HK-2 (cell line): ENCODE data around the gene WFDC10A.
A peak's percentile ranks its signal among the peaks of the same experiment; 100 is the strongest.
"Not testable (repeated sequence)": the region's sequence is repeated elsewhere in the genome, so short reads cannot be mapped to it uniquely, and the experiment has no call there.

Source experiments
- DNase-seq: peaks from one replicate; pipeline ENCODE4 v3.0.0-alpha.2; 2018; ENCODE audit not compliant: unreplicated experiment

Gene WFDC10A

DNA sequence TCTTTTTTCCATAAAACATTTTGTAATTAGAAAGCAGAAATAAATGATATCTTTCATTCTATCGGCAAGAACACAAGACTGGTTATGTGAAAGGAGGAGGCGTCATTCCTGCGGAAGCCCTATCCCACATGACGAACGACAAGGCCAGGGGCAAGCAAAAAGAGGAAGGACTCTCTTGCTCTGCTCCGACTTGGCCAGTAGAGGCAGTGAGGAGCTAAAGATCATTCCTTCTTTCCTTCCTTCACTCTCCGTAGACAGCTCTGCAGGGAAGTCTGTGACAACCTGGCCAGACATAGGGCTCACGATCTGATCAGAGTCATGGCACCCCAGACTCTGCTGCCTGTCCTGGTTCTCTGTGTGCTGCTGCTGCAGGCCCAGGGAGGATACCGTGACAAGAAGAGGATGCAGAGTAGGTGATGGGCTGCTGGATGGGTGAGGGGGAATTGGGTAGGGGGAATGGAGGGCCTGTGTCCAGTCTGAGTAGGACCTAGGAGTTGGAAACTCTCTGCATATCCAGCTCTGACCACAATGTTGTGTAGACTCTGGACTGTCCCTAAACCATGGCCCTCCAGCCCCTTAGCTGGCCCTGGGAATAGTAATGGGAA is at the start of gene WFDC10A:
WFDC10A (plus strand) TSS at position 244 of the 605 bp plus-strand sequence; CDS start at position 319, 75 bp downstream.
- DNase-seq, result peak; percentile 38

DNA sequence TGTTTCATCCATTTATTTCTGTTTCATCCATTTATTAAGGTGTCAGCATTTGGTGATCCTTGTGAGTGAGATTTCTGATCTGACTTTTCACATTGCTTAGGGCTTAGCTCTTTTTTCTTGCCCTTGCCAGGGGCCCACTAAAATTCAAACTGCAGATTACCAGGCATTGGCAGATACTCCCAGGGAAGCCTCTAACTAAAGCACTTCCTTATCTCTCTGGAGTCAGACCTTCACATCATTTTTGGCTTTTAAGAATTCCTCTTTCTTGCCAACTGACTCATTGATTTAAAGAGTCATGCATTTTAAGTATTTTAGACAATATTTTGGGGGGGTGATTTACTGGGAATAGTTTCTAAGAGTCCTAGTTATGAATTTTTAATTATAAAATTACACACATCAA is 47.8 kb upstream of the WFDC10A start:
- DNase-seq, result no peak

DNA sequence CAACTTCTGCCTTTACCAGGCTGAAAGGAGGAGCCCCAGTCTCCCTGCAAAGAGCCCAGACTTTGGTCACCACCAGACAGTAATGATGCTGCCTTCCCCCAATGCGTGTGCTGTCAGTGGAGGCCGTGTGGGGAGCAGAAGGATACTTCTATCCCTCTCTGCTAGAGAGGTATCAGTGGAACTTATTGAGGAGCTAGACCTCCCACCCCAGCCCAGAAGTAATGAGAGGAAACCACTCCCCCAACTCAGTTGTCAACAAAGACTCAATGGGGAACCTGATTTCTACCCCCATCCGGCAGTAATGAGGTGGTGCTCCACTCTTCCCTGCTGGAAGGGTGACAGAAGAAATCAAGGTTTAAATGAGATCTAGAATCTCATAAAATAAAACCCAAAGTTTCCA is 46.0 kb upstream of the WFDC10A start:
- DNase-seq, result no peak

DNA sequence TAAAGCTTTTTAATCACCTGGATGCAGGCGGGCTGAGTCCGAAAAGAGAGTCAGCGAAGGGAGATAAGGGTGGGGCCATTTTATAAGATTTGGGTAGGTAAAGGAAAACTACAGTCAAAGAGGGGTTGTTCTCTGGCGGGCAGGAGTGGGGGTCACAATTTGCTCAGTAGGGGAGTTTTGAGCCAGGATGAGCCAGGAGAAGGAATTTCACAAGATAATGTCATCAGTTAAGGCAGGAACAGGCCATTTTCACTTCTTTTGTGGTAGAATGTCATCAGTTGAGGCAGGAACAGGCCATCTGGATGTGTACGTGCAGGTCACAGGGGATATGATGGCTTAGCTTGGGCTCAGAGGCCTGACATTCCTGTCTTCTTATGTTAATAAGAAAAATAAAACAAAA is 45.2 kb upstream of the WFDC10A start:
- not testable (repeated sequence) for DNase-seq

DNA sequence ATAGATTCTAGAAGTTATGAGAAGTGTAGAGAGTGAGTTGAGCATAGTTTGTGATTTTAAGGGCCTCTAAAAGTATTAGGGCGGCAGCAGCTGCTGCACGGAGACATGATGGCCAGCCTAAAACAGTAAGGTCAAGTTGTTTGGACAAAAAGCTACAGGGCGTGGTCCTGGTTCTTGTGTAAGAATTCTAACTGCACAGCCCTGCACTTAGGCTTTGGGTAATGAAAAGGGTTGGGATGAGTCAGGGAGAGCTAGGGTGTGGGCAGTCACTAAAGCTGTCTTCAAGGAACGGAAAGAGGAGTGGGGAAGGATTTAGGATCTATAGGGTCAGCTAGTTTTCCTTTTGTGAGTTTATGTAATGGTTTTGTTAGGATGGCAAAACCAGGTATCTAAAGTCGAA is 43.6 kb upstream of the WFDC10A start:
- not testable (repeated sequence) for DNase-seq

DNA sequence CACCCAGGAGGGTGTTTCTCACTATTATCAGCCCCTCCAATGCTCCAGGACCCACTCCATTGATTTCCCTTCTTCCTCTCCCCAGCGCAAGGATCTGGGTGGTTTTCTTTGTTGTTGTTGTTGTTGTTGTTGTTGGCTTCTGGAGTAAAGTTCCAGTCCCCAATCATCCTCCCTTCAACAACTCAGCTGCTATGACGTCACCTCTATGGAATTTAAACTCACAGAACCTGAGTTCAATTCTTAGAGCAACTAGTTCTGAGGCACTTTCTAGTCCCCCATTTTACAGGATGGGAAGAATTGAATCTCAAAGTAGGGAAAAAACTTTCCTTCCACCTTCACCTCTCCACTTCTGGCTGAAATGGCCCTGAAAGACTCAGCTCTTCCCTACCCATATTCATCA is 40.7 kb upstream of the WFDC10A start:
- DNase-seq, result no peak

DNA sequence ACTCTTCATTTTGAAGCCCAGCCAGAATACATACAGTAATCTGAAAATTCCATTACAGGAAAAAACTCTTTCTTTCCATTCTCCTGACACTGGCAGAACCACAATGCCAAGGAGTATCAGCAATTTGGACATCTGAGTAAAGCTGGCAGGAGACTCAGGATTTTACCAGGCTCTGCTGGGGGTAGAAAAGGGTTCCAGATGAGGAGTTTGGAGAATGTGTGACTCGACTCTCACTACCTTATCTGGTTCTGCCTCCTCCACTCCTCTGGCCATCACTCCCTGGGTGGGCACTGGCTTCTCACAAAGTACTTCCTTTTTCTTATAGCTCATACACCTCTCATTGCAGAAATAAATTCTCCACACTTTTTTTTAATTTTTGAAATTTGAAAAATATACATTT is 39.8 kb upstream of the WFDC10A start:
- no peak for DNase-seq

DNA sequence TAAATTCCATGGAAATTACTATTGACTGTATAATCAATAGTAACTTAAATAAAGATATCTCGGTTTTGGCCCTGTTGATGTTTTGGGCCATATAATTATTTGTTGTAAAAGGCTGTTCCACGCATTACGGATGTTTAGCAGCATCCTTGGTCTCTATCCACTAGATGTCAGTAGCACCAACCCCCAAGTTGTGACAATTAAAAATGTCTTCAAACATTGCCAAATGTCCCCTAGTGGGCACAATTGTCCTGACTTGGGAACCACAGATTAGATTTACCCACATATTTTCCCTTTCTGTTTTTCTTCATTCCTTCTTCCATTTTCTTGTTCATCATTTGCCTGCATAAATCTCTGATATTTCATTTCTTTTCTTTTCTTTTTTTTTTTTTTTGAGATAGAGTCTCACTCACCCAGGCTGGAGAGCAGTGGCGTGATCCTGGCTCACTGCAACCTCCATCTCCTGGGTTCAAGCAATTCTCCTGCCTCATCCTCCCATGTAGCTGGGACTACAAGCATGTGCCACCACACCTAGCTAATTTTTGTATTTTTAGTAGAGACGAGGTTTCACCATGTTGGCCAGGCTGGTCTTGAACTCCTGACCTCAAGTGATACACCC is 36.9 kb upstream of the WFDC10A start:
- no peak for DNase-seq

DNA sequence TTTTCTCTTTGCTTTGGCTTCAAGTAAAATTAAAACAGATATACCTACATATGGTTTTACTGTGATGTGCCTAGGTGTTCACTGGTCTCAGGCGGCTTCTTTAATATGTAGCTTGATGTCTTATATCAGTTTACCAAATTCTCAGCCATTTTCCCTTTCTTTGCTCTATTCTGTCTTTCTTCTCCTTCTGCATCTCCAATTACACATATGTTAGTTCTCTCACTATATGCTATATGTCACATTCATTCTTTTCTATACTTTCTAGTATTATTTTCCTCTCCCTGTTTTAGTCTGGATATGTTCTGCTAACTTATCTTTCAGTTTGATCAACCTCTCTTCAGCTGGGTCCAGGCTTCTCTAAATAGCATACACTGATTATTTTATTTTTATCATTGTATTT is 36.0 kb upstream of the WFDC10A start:
- no peak for DNase-seq

DNA sequence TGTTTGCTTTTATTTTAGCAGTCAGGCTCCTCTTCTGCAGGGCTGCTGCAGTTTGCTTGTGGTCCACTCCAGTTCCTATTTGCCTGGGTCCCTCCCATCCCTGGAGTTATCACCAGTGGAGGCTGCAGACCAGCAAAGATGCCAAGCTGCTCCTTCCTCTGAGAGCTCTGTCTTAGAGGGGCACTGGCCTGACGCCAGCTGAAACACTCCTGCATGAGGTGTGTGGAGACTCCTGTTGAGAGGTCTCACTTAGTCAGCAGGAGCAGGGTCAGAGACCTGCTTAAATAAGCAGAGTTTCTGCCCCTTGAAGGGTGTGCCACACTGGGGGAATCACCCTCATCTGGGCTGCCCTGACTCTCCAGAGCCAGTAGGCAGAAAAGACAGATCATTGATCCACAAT is 34.3 kb upstream of the WFDC10A start:
- DNase-seq, result no peak

DNA sequence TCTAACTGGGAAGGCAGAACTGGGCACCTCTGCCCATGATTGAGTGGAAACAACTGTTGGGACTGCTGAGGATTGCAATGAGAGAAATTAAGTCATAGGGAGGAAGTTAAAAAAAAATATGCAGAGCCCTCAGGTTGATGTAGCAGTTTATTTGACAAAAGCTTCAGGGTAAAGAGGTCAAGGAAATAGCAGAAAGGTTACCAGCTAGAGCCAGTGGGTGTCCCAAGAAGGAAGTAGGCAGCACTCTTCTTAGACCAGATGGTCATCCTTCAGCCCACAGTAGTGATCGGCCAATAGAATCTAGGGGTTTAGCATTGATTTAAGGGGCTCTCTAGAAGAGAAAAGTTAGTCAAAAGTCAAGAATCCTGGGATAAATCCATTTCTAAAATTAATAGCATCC is 21.7 kb upstream of the WFDC10A start:
- no peak for DNase-seq

DNA sequence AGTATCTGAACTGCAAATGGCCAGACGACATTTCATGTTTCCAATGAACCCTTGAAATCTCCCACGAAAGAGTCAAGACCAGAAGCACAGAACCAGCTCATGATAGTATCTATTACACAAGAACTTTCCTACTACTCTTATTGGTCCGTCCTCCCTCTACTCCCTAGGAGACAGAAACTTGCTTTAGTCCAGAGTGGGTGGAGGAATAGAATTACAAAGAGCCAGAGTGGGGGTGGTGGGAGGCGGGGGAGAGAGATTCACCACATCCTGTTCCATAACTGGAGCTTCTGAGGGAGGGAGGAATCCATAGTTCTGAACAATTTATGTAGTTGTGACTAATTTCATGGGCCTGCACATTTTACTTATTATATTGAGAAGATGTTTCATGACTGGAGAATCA is 18.5 kb upstream of the WFDC10A start:
- DNase-seq, result peak; percentile 17

DNA sequence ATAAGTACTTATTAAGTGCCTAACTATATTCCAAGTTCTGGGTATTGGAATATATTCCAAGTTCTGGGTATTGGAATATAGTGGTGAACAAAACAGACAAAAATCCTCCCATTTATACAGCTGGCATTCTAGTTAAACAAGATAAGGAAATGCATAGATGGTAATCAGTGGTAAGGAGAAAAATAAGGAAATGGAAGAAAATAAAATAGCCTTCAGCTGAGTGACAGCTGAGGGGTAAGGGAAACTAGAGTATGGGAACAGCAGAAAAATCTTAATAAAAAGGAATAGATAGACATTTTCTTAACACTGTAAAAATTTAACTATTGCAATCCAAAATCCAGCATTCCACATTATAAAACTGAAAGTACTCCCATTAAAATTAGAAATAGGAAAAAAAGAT is 17.2 kb upstream of the WFDC10A start:
- no peak for DNase-seq

DNA sequence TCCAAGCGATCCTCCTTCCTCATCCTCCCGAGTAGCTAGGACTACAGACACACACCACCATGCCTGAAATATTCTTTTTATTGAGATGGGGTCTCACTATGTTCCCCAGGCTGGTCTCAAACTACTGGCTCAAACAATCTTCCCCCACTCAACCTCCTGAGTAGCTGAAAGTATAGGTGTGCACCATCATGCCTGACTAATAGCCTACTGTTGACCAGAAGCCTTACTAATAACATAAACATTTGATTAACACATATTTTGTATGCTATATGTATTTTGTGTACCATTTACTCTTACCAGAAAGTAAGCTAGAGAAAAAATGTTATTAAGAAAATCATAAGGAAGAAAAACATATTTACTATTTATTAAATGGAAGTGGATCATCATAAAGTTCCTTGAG is 11.9 kb upstream of the WFDC10A start:
- no peak for DNase-seq

DNA sequence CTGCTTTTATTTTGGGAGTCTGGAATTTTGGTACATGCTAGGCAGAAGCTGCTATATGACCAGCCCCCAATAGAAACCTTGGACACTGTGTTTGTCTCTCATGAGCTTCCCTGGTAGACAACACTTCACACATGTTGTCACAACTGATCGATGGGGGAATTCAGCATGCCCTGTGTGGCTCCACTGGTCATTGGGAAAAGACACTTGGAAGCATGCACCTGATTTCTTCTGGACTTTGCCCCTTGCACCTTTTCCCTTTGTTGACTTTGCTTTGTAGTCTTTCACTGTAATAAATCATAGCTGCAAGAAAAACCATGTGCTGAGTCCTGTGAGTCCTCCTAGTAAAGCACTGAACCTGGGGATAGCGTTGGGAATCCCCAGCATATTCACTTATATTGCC is 7.9 kb upstream of the WFDC10A start:
- no peak for DNase-seq

DNA sequence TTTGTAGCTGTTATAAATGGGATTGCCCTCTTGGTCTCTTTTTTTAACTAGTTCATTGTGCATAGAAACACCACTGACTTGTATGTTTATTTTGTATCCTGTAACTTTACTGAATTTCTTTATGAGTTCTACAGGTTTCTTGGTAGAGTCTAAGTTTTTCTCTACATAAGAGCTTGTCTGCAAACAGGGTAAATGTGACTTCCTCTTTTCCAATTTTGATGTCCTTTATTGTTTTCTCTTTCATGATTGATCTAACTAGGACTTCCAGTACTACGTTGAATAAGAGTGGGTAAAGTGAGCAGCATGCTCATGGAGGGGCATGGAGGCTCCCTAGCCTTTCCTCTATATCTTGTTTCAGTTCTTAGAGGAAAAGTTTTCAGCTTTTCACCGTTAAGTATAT is 3.0 kb upstream of the WFDC10A start:
- DNase-seq, result no peak

DNA sequence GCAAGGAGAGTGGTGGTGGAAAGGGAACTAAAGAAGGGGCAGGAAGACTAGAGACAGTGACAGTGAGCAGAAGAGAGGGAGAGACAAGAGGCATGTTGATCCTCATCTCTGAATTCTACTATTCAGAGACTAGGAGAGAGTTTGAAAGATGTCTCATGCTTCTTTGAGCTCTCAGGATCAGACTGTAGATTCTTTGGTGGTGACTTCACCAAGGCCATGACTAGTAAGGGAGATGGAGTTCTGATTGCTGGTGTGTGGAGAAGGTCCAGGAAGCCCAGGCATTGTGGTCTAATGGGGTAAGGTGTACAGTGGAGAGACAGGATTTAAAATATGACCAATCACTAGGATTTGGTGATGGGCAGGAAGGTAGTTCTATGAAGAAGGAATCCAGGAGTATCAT is 832 bp downstream of the WFDC10A start:
- DNase-seq, result no peak

DNA sequence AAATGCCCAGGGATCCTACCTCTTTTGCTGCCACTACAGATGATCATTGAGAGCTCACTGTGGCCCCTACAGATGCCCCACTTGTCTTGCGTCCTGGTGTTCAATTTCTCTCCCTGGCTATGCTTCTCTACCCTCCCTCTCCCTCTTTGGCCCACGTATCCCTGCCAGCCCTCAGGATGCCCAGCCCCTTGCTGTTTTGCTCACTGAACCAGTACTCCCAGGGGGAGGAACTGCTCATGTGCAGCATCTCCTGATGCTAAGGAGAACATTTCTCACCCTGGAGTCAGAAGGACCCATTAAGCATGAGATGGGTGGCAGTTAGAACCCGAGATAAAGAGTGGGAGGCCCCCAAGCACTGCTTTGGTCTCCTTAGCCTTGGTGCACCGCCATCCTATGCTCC is 1.6 kb downstream of the WFDC10A start, which contains the start of gene WFDC9:
WFDC9 (minus strand) TSS at position 101 of the 400 bp plus-strand sequence. CDS start 21,103 bp downstream, outside the sequence.
- no peak for DNase-seq

DNA sequence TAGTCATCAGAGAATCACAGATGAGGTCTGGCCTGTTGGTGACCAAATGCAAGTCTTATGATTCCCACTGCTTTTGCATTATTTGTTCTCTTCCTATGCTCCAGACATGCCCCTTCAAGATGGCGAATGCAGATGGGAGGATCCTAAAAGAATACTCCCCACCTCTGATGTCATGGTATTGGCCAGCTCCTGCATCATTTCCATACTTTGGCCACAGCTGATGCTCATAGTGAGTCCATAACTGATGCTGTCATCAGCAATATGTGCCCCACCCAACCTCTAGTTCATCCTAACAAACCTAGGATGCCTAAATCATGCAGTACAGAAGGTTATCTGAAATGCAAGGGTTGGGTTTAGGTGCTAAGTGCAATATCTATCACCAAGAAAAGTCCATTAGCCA is 7.0 kb downstream of the WFDC10A start:
- no peak for DNase-seq

DNA sequence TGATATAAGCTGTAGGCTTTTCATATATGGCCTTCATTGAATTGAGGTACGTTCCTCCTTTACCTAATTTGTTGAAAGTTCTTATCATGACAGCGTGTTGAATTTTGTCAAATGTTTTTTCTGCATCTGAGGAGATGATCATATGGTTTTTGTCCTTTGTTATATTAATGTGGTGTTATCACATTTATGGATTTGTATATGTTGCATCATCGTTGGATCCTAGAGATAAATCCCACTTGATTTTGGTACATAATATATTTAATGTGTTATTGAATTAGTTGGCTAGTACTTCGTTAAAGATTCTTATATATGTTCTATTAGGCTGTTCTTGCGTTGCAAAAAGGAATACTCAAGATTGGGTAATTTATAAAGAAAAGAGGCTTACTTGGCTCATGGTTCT is 10.1 kb downstream of the WFDC10A start:
- DNase-seq, result no peak

DNA sequence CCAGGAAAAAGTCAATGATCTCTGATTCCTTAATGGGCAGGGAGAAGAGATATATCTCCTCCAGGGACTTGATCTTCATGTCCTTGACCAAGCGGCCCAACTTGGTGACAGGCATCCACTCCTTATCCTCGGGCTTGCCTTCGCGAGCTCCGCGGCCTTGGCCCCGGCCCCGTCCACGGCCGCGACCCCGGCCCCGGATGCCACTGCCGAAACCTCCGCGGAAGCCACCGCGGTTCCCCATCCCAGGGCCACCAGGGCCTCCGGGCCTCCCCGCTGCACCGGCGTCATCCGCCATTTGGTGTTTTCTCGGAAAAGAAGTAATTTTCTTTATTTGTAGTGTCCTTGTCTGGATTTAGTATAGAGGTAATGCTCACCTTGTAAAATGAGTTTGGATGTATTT is 11.5 kb downstream of the WFDC10A start:
- not testable (repeated sequence) for DNase-seq

DNA sequence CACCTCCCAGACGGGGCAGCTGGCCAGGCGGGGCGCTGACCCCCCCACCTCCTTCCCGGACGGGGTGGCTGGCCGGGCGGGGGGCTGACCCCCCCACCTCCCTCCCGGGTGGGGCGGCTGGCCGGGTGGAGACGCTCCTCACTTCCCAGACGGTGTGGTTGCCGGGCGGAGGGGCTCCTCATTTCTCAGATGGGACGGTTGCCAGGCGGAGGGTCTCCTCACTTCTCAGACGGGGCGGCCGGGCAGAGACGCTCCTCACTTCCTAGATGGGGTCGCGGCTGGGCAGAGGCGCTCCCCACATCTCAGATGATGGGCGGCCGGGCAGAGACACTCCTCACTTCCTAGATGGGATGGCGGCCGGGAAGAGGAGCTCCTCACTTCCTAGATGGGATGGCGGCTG is 16.3 kb downstream of the WFDC10A start:
- not testable (repeated sequence) for DNase-seq

DNA sequence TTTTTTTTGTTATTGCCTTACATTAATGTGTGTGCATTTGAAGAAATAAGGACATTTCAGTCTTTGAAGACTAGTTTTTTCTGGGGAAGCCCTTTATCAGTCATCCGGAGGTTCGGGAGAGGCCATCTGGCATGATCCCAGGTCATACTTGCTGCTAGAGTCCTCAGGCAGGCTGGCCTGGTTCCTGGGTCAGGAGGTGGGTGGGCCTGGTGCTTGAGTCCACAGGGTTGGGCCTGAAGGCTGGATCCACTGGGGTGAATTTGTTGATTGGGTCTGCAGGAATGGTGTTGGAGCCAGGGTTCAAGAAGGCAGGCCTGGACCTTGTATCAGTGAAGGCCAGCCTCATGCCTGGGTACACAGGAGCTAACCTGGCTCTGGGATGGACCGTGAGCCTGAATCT is 17.3 kb downstream of the WFDC10A start:
- DNase-seq, result no peak
